T47D (cell line): ENCODE measurements around the gene RIMS3.

Source experiments
- DNase-seq, 2 experiments: peaks; one replicate each; pipeline versions ENCODE4 v3.0.0 to v3.0.0-alpha.2; 2011 to 2012; ENCODE audit warnings: low read depth in 1 of 2, low spot score in 1 of 2
- JUND ChIP-seq: IDR thresholded peaks from 2 replicates; pipeline ENCODE4 v1.6.1; 2012; ENCODE audit warnings: low read depth
- in situ Hi-C: cut with HindIII; loops from 2 replicates; pipeline ENCODE4 v1.10.0; 2016; ENCODE audit warnings: low sequenced_read_pairs, low pct_unique_long_range_greater_than_20kb

The RIMS3 gene

DNA sequence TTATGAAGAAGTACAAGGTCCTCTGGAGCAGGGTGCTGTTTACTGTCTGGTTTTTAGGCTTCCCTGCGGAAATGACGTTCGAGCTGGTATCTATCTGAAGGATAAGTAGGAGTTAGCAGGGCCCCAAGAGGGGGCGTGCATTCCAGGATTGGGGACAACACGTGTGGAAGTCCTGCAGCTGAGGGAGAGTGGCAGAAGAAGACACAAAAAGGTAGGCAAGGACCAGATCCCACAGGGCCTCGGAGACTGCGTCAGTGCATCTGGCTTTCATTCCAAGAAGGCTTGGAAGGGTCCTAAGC is 5.9 kb downstream of the RIMS3 start:
- in situ Hi-C loops, result no loop called here
- DNase-seq, result no peak

GRCh38 chr1:40658751-40659648 is 6.5 kb downstream of the RIMS3 start:
- no peak for DNase-seq
- in situ Hi-C loops, result no loop called here
- no peak for TF ChIP-seq JUND

More for the DNA sequence above, 5.9 kb downstream of the RIMS3 start:
- TF ChIP-seq JUND, result no peak

GRCh38 chr1:40657046-40657445 is 8.4 kb downstream of the RIMS3 start:
- in situ Hi-C loops, result no loop called here

DNA sequence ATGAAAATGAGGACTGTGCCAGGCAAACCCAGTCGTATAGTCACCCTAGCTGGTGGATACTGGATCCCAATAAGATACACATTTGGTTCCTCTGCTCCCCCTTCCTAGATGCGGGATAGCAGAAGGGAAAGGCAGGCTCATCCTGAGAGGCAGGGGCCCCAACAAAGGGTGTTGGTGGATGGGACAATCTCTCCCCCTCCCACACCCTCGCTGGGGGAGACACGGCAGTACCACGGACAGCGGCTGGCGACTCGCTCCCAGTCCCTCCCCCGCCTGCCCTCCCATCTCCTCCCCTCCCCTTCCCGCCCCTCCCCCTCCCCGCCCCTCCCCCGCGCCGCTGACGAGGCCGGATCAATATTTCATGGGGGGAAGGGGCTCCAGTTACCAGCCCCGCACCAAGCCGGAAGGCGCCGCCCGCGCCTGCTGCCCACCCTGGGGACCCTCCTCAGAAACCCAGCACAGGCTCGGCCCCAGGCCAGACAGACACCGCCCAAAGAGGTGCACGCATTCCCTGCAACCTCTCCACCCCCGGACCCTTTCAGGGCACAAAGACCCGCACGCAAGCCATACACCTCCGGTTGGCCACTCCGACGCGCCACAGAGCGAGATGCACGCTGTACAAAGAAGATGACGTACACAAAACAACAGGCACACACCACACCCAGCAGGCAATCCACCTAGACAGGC is 11.5 kb downstream of the RIMS3 start:
- no peak for TF ChIP-seq JUND
- in situ Hi-C loops, result no loop called here
- peak in 1 of 2 experiments; percentile 30 for DNase-seq

More at GRCh38 chr1:40657046-40657445, 8.4 kb downstream of the RIMS3 start:
- DNase-seq, result no peak
- TF ChIP-seq JUND, result no peak

DNA sequence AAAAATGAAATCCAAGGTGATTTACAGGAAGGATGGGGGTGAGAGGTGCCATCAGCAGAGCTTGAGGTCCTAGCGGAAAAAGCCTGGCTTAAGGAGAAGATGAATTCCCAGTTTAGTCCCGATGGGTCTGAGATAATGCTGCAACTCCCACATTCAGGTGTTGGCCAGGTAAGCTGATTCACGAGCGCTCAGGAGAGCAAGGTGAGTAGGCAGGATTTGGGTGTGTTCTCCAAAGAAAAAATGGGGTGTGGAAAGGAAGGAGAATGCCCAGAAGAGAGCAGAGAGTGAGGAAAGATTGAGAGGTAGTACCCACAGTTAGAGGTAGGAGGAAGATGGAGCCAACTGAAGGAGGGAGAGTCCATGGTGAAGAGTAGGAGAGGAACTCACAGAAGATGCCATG is 12.5 kb downstream of the RIMS3 start:
- in situ Hi-C loops, result no loop called here
- no peak for TF ChIP-seq JUND
- DNase-seq, result no peak

DNA sequence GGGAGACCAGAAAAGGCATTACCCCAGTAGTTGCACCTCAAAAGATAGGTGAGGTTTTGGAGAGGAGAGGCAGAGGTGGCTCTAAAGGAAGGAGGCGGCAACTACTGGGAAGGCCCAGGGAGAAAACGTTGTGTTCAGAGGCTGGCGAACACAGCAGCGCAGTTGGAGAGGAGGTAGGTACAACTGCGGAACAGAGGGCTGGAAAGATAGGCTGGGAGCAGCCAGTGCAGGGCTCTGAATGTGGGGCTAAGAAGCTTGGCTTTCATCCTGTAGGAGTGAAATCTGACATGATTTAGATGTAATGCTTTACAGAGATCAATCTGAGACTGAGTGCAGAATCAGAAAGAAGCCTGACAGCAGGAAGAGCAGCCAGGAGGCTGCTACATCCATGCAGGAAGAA is 13.0 kb downstream of the RIMS3 start:
- no peak for DNase-seq
- in situ Hi-C loops, result no loop called here

DNA sequence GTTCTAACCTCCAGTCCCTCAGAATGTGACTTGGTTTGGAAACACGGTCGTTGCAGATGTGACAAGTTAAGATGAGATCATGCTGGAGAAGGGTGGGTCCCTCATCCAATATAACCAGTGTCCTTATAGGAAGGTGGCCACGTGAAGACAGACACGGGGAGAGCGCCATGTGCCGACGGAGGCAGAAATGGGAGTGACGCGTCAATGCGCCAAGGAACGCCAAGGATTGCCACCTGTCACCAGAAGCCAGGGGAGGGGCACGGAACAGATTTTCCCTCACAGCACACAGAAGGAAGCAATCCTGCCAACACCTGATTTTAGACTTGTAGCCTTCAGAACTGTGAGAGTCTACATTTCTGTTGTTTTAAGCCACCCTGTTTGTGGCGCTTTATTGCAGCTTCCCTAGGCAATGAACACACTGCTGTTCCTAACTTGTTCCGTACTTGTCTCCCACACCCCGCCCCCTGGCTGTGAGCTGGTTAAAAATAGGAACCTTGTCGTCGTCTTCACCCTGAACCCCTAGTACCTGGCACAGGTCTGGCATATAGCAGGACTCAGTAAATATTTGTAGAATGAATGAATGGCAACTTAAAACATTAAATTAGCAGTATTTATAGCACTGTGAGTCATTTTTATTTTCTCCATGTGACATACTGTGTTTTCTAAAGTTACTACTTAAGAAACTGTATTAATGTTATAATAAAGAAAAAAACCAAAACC is 14.2 kb downstream of the RIMS3 start:
- in situ Hi-C loops, result no loop called here
- peak in 1 of 2 experiments; percentile 32 for DNase-seq
- TF ChIP-seq JUND, result no peak

More for the DNA sequence above, 13.0 kb downstream of the RIMS3 start:
- no peak for TF ChIP-seq JUND

DNA sequence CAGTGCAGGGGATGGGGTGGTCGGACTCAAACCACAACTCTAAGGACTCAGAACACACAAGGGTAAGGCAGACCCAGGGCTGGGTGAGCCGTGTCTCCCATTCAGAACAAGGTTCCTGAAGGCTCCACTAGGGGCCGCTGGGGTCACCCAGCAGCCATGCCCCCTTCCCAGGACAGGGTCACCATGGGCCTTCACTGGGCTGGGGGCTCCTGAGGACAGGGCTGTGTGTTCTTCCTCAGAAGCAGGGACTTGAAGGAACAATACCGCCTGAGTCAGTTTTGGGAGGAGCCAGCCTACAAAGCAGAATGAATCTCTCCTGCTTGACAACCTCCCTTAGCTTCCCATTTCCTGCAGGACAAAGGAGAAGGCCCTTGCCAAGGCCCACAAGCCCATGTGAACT is 15.4 kb downstream of the RIMS3 start:
- in situ Hi-C loops, result no loop called here
- TF ChIP-seq JUND, result no peak
- no peak for DNase-seq

GRCh38 chr1:40649592-40649930 is 15.9 kb downstream of the RIMS3 start:
- in situ Hi-C loops, result no loop called here
- no peak for TF ChIP-seq JUND
- no peak for DNase-seq

GRCh38 chr1:40648928-40649591 is 16.4 kb downstream of the RIMS3 start:
- DNase-seq, result no peak
- no peak for TF ChIP-seq JUND
- in situ Hi-C loops, result no loop called here

GRCh38 chr1:40648200-40648599 is 17.3 kb downstream of the RIMS3 start:
- no peak for TF ChIP-seq JUND
- DNase-seq, result no peak
- in situ Hi-C loops, result no loop called here

DNA sequence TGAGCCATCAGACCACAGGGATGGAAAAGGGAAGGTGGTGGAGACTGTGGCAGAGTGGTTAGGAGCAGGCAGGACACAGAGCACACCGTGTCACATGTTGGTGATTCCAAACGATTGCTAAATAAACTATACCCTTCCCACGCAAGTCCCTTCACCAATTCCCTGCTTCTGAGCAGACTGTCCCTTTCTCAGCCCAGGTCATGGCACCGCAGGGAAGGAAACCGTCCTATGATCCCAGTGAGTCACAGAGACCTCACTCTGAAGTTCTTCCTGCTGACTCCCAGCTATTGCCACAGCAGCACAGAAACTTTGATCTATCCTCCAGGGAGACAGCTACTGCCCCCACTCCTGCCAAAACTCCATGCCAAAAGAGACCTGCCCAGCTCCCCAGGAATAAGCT is 19.2 kb downstream of the RIMS3 start:
- in situ Hi-C loops, result no loop called here
- TF ChIP-seq JUND, result no peak
- no peak for DNase-seq
